ENCODE results near the gene LRRC1.

LRRC1 gene

DNA sequence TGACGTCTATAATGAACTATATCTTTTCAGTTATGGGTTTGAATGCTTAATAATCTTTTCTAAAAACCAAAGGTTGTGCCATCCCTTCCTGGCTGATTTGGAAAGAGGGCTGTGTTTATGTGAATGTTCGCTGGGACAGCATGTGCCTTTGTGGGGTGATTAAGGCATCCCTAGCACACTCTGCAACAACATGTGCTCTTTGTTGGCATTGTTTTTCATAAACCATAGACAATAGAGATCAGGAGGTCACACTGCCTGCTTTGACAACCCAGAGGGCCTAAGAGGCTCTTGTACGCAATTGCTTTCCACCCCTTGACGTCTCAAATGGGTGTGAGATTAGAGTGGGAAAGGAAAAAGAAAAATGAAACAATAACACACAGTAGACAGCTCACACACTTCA, 116.0 kb downstream of the LRRC1 start (continued):
- TF ChIP-seq ZNF701 (tag by site-specific recombination; IDR thresholded peaks at IDR 0.05) (no peak), YY1 (tag by site-specific recombination; IDR thresholded peaks at IDR 0.05) (no peak), FEZF1 (tag by site-specific recombination; IDR thresholded peaks at IDR 0.05) (no peak), ZNF112 (tag by site-specific recombination; IDR thresholded peaks at IDR 0.05) (no peak)
- TF ChIP-seq, protein P1, sequence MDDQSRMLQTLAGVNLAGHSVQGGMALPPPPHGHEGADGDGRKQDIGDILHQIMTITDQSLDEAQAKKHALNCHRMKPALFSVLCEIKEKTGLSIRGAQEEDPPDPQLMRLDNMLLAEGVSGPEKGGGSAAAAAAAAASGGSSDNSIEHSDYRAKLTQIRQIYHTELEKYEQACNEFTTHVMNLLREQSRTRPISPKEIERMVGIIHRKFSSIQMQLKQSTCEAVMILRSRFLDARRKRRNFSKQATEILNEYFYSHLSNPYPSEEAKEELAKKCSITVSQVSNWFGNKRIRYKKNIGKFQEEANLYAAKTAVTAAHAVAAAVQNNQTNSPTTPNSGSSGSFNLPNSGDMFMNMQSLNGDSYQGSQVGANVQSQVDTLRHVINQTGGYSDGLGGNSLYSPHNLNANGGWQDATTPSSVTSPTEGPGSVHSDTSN (CRISPR knock-in tag; IDR thresholded peaks at IDR 0.05): no peak
- TF ChIP-seq, protein P2, sequence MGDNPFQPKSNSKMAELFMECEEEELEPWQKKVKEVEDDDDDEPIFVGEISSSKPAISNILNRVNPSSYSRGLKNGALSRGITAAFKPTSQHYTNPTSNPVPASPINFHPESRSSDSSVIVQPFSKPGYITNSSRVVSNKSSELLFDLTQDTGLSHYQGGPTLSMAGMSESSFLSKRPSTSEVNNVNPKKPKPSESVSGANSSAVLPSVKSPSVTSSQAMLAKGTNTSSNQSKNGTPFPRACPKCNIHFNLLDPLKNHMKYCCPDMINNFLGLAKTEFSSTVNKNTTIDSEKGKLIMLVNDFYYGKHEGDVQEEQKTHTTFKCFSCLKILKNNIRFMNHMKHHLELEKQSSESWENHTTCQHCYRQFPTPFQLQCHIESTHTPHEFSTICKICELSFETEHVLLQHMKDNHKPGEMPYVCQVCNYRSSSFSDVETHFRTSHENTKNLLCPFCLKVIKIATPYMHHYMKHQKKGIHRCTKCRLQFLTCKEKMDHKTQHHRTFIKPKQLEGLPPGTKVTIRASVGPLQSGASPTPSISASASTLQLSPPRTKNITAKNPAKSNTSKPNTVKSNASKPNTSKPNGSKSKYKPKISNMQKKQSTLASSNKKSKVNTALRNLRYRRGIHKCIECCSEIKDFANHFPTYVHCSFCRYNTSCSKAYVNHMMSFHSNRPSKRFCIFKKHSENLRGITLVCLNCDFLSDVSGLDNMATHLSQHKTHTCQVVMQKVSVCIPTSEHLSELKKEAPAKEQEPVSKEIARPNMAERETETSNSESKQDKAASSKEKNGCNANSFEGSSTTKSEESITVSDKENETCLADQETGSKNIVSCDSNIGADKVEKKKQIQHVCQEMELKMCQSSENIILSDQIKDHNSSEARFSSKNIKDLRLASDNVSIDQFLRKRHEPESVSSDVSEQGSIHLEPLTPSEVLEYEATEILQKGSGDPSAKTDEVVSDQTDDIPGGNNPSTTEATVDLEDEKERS (tag by site-specific recombination; IDR thresholded peaks at IDR 0.05): no peak

DNA sequence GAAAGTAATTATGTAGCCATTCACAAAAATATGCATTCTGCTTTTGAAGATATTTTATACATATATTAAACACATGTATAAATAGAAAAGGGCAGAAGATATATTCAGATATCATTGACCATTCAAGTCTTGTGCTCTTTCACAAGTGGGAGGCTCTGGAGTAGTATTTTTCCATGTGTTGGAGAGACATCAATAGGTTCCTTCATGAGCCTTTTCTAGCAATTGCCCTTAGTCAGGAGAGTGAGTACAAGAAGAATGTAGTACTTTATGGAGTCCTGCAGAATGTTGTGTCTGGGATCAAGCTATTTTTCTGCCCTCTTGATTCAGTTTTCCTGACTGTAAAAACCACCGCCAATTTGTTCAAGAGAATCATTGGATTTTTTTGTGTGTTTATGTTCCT, 117.9 kb downstream of the LRRC1 start:
- ChIA-PET CTCF (interaction anchor here (1.0 kb wide), 1 partner anchor 184 kb away, joined by 3 read pairs; no protein-coding TSS in a partner anchor), POLR2A (no interaction called here)

DNA sequence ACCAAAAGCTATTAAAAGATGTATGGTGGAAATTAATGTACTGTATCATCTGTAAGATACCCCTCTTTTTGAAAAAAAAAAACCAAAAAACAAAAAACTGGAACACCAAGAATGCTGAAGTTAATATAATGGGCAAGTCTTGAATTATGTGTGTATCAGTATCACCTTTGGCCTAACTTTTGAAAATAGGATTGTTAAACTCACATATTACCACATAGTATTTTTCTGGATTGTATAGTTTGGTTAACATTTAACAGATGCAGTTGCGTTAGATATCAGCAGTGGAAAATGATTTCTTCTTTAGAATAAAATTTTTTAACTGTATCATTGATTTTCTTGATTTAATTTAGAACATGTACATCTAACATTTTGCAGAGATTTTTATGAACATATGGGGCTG, 118.5 kb downstream of the LRRC1 start:
- no peaks in the 10 kb centered on the region for H3K4me1 ChIP-seq (ENCODE audit: control insufficient read depth, insufficient read depth, low read length)
- CTCF ChIA-PET: no interaction called here
- H3K36me3 ChIP-seq (ENCODE audit: control insufficient read depth in 2 of 2, insufficient read depth in 1 of 2, low read length in 2 of 2): peaks cover 0 to 7% of the 10 kb centered on the region in 2 experiments; a peak in 1 of 3 replicates
- POLR2A ChIA-PET: no interaction called here
- TF ChIP-seq ZNF530 (tag by site-specific recombination; IDR thresholded peaks at IDR 0.05; ENCODE audit: low read depth) (no peak), ZNF555 (tag by site-specific recombination; conservative IDR thresholded peaks at IDR 0.05) (no peak), GLI4 (tag by site-specific recombination; IDR thresholded peaks at IDR 0.05) (no peak), SP7 (tag by site-specific recombination; IDR thresholded peaks at IDR 0.05) (no peak), TCF7L2 (IDR thresholded peaks at IDR 0.05; ENCODE audit: borderline replicate concordance, low read depth, low read length) (no peak), KLF10 (tag by site-specific recombination; IDR thresholded peaks at IDR 0.05) (no peak), ZNF140 (tag by site-specific recombination; IDR thresholded peaks at IDR 0.05) (no peak), MZF1 (tag by site-specific recombination; IDR thresholded peaks at IDR 0.05; ENCODE audit: borderline replicate concordance) (no peak)
- H3K27ac ChIP-seq (ENCODE audit: extremely low read depth, low read depth, low read length): no peak overlapping the region
- H3K9me3 ChIP-seq (ENCODE audit: control insufficient read depth, insufficient read depth, low read depth, low read length): no peaks in the 10 kb centered on the region
- no peak overlapping the region for H3K4me3 ChIP-seq (ENCODE audit: low read depth, low read length)

More for the DNA sequence above, 117.9 kb downstream of the LRRC1 start:
- Histone ChIP-seq H3K4me3 (ENCODE audit: low read depth, low read length) (no peak overlapping the region), H3K9me3 (ENCODE audit: control insufficient read depth, insufficient read depth, low read depth, low read length) (no peaks in the 10 kb centered on the region), H3K36me3 (ENCODE audit: control insufficient read depth in 2 of 2, insufficient read depth in 1 of 2, low read length in 2 of 2) (peaks cover 0 to 7% of the 10 kb centered on the region in 2 experiments; a peak in 1 of 3 replicates), H3K27ac (ENCODE audit: extremely low read depth, low read depth, low read length) (no peak overlapping the region), H3K4me1 (ENCODE audit: control insufficient read depth, insufficient read depth, low read length) (no peaks in the 10 kb centered on the region)
- TF ChIP-seq ZNF223 (tag by site-specific recombination; IDR thresholded peaks at IDR 0.05) (no peak), HOXA7 (CRISPR knock-in tag; IDR thresholded peaks at IDR 0.05; ENCODE audit: borderline replicate concordance) (no peak), ZNF561 (tag by site-specific recombination; IDR thresholded peaks at IDR 0.05; ENCODE audit: borderline replicate concordance) (no peak), ZNF19 (tag by site-specific recombination; IDR thresholded peaks at IDR 0.05; ENCODE audit: low read depth) (no peak), GFI1B (tag by site-specific recombination; IDR thresholded peaks at IDR 0.05) (no peak), MEIS1 (CRISPR knock-in tag; IDR thresholded peaks at IDR 0.05; ENCODE audit: borderline replicate concordance) (no peak), ZNF114 (tag by site-specific recombination; IDR thresholded peaks at IDR 0.05) (no peak), ZNF23 (tag by site-specific recombination; IDR thresholded peaks at IDR 0.05; ENCODE audit: borderline replicate concordance) (no peak), ZBTB7A (tag by site-specific recombination; IDR thresholded peaks at IDR 0.05; ENCODE audit: low read depth) (no peak), ZNF529 (tag by site-specific recombination; IDR thresholded peaks at IDR 0.05; ENCODE audit: insufficient replicate concordance) (no peak), KLF1 (tag by site-specific recombination; IDR thresholded peaks at IDR 0.05) (no peak), SP7 (tag by site-specific recombination; IDR thresholded peaks at IDR 0.05) (no peak)
- TF ChIP-seq, protein P3, sequence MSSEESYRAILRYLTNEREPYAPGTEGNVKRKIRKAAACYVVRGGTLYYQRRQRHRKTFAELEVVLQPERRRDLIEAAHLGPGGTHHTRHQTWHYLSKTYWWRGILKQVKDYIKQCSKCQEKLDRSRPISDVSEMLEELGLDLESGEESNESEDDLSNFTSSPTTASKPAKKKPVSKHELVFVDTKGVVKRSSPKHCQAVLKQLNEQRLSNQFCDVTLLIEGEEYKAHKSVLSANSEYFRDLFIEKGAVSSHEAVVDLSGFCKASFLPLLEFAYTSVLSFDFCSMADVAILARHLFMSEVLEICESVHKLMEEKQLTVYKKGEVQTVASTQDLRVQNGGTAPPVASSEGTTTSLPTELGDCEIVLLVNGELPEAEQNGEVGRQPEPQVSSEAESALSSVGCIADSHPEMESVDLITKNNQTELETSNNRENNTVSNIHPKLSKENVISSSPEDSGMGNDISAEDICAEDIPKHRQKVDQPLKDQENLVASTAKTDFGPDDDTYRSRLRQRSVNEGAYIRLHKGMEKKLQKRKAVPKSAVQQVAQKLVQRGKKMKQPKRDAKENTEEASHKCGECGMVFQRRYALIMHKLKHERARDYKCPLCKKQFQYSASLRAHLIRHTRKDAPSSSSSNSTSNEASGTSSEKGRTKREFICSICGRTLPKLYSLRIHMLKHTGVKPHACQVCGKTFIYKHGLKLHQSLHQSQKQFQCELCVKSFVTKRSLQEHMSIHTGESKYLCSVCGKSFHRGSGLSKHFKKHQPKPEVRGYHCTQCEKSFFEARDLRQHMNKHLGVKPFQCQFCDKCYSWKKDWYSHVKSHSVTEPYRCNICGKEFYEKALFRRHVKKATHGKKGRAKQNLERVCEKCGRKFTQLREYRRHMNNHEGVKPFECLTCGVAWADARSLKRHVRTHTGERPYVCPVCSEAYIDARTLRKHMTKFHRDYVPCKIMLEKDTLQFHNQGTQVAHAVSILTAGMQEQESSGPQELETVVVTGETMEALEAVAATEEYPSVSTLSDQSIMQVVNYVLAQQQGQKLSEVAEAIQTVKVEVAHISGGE (tag by site-specific recombination; conservative IDR thresholded peaks at IDR 0.05; ENCODE audit: low read depth): no peak

All from HEK293 (cell line).